GM18498 (cell line): ENCODE results near the gene FMR1.

Source experiments
- ATAC-seq: cut with Tn5 transposase; IDR thresholded peaks from one replicate; pipeline ENCODE4 v1.9.1; 2021; ENCODE audit warnings: mild to moderate bottlenecking, moderate library complexity; ENCODE audit not compliant: unreplicated experiment

The FMR1 gene

DNA sequence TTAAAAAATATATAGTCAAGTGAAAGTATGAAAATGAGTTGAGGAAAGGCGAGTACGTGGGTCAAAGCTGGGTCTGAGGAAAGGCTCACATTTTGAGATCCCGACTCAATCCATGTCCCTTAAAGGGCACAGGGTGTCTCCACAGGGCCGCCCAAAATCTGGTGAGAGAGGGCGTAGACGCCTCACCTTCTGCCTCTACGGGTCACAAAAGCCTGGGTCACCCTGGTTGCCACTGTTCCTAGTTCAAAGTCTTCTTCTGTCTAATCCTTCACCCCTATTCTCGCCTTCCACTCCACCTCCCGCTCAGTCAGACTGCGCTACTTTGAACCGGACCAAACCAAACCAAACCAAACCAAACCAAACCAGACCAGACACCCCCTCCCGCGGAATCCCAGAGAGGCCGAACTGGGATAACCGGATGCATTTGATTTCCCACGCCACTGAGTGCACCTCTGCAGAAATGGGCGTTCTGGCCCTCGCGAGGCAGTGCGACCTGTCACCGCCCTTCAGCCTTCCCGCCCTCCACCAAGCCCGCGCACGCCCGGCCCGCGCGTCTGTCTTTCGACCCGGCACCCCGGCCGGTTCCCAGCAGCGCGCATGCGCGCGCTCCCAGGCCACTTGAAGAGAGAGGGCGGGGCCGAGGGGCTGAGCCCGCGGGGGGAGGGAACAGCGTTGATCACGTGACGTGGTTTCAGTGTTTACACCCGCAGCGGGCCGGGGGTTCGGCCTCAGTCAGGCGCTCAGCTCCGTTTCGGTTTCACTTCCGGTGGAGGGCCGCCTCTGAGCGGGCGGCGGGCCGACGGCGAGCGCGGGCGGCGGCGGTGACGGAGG is at the start of gene FMR1:
Gene FMR1, plus strand, starts transcription at position 728 of the 831 bp plus-strand sequence. CDS start 261 bp downstream, outside the sequence.
- peak; percentile 91 for ATAC-seq

- peak; percentile 98 for ATAC-seq
These were observed 35.7 kb upstream of the FMR1 start for GRCh38 chrX:147875866-147876596.

DNA sequence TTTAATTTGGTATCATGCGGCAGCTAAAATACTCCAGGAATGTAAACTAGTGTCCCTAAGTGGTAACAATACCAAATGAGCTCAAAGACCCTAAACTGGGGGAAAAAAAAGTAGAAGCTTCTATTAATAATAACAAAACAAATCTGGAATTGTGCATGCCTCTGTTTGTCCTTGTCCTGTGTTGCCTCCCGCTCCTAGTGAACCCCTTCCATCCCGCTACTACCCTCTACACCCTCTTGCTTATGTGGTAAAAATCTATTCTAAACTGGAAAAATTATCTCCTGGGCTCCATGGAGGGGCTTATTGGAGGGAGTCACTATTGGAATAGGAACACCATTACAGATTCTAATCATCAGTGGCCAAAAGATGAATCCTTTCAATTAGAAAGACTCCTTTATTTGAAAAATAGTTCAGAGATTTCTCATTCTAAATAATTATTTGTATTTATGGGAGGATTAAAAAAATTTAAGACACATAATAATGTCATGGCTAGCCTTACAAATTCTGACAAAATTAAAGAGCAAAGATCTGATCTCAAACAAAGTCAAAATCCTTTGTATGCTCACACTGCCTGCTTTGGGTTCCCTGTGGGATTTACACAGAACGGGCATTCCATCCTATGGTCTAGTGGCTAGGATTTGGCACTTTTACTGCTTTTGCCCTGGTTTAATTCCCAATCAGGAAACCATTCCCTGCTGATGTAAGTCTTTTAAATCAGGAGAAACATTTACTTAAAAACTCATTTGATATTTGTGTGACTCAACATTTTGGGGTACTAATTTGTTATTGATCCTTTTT is 34.7 kb upstream of the FMR1 start:
- no peak for ATAC-seq

DNA sequence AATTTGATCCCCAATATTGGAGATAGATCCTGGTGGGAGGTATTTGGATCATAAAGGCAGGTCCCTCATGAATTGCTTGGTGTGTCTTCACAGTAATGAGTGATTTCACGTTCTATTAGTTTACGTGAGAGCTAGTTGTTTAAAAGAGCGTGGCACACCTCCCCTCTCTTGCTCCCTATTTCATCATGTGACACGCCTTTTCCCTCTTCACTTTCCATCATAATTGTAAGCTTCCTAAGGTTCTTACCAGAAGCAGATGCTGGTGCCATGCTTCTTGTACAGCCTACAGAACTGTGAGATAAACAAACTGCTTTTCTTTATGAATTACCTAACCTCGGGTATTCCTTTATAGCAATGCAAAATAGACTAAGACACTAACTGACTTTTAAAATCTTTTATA is 34.0 kb upstream of the FMR1 start:
- no peak for ATAC-seq

DNA sequence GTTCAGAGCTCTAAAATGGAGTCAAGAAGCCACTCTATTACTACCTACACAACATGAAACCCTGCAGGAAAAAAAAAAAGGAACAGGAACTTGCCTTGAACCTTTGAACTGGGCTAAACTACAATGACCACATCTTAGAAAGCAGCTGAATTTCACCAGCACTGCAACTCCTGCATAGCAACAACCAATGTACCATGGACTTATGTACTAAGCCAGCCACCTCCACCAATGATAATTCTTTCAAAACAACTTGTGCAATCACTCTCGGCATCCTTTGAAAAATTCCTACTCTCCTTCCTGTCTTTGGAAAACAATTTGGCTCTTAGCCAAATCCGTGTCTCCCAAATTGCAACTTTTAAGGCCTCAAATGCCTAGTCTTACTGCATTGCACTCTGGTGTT is 26.8 kb upstream of the FMR1 start:
- no peak for ATAC-seq

DNA sequence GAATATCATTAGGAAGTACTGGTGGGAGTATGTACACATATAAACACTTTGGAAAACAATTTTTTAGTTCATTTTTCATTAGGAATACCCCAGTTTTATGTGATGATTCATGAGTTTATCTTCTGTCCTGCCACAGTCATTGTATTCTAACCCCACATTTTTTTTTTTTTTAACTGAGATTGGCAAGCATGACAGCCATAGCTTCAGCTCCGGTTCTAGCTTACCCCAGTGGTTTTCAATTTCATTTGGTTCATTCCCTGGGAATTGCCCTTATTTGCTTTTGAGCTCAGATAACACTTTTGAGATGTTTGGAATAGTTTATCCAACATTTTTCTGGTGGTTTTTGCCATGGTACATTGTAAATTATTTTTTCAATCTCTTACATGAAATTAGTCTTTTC is 21.0 kb upstream of the FMR1 start:
- ATAC-seq, result no peak

DNA sequence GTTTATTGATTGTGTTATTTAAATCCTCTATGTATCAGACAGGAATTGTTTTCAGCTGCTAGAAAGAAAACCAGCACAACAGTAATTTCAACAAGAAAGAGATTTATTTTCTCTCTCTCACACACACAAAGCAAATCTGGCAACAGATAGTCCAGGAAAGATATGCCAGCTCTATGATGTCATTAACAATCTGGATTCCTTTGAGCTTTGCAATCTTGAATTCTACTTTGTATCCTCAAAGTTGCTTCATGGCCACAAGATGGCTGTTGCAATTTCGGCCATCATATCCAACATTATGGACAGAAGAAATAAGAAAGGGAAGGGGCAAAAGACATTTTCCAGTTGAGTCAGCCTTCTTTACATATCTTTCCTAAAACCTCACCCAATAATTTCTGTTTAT is 19.8 kb upstream of the FMR1 start:
- ATAC-seq, result no peak

GRCh38 chrX:147893741-147894140 is 18.0 kb upstream of the FMR1 start:
- no peak for ATAC-seq

GRCh38 chrX:147894366-147894963 is 17.3 kb upstream of the FMR1 start:
- no peak for ATAC-seq

DNA sequence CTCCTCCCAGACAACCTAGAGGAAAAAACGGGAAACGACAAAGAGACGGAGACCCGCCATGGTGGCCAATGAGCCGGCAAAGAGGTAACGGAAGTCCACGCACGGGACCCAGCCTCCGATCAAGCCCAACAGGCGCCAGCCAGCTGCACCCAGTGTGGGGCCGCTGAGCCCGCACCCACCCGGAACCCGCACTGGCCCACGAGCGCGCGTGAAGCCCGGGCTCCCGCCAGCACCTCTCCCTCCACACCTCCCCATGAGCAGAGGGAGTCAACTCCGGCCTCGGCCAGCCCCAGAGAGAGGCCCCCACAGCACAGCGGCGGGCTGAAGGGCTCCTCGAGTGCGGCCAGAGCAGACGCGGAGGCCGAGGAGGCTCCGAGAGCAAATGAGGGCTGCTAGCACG is 14.6 kb upstream of the FMR1 start:
- no peak for ATAC-seq

GRCh38 chrX:147898951-147899350 is 12.8 kb upstream of the FMR1 start:
- ATAC-seq, result no peak

GRCh38 chrX:147899379-147900114 is 12.2 kb upstream of the FMR1 start:
- ATAC-seq, result peak; percentile 63

DNA sequence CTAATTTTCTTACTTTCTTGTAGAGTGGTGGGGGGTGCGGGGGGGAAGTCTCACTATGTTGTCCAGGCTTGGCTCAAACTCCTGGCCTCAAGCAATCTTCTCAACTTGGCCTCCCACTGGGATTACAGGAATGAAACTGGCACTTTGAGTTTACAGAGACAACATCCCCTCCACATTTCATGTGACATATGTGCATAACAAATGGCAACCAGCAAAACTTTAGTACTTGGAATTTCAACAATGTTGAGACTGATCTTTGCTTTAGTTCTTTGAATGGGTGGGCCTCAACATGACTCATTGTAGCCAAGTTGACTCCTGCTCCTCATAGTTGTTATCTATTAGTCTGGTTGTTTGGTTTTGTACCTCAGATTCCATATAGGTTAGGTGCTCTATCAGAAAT is 11.4 kb upstream of the FMR1 start:
- ATAC-seq, result no peak

DNA sequence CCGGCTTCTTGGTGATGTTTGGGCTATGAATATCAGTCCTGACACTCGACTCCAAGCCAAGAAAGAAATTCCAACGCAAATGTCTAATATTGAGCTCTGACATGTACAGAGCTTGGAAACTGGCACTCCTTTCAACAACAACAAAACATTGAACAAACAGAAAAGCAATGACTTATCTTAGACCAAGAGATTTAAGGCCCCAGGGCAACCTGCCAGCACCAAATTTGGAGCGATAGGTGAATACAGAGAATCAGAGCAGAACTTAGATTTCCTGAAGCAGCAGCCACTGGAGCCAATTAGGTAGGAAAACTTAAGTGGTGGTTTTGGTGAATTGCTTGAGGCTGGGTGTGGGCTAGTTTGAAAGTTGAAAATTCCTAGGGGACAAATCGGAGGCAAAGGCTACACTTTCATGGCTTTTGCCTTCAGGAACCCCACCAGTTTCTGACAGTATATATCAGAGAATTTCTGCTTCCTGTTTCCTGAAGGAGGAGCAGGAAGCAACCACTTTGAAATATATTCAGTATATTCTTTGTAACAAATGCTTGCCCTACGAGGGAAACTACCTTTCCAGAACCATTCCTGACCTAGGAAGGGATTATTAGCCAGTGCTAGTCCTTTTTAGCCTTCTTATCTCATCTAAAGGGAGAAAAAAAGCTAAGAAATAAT is 10.1 kb upstream of the FMR1 start:
- no peak for ATAC-seq

DNA sequence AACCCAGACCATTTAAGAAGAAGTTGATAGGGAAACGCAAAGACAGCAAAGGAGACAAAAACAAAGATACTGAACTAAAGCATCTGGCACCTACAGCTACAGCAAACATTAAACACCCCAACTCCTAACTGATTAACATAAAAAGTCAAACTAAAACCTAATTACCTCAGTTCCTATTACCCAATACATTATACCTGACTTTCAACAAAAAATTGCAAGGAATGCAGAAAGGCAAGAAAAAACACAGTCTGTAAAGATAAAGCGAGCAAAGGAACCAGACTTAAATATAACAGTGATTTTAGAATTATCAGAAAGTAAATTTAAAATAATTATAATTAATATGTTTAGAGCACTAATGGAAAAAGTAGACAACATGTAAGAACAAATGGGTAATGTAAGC is 9.4 kb upstream of the FMR1 start:
- ATAC-seq, result no peak

DNA sequence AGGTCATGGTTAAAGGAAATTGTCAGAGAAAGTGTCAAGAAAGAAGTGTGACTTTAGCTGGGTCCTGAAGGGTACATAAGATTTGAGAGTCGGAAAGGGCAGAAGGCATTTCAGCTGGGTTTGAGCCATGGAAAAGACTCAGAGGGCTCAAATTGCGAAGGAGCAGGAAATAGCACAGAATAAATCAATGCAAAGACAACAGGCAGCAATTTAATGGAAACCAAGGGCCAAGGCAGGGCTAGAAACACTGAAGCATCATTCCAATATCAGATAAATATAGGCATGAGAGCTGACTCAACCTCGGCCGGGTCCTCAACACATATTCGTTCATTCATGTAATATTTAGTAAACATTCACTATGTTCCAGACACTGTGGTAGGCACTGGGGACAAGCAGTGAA is 3.6 kb upstream of the FMR1 start:
- no peak for ATAC-seq

DNA sequence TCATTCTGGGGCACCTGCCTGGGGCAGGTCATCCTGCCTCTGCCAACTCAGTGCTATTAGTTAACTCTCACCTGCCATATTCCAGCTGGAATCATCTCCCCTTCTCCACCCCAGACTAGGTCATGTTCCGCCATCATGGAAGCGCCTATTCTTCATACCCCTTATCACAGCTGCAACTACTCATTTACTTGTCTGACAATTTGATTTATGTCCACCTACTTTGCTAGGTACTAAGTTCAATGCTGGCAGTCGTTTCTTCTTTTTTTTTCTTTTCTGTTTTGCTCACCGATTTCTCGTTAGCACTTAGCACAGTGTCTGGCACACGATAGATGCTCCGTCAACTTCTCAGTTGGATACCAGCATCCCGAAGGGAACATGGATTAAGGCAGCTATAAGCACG is 1.1 kb upstream of the FMR1 start:
- ATAC-seq, result no peak

DNA sequence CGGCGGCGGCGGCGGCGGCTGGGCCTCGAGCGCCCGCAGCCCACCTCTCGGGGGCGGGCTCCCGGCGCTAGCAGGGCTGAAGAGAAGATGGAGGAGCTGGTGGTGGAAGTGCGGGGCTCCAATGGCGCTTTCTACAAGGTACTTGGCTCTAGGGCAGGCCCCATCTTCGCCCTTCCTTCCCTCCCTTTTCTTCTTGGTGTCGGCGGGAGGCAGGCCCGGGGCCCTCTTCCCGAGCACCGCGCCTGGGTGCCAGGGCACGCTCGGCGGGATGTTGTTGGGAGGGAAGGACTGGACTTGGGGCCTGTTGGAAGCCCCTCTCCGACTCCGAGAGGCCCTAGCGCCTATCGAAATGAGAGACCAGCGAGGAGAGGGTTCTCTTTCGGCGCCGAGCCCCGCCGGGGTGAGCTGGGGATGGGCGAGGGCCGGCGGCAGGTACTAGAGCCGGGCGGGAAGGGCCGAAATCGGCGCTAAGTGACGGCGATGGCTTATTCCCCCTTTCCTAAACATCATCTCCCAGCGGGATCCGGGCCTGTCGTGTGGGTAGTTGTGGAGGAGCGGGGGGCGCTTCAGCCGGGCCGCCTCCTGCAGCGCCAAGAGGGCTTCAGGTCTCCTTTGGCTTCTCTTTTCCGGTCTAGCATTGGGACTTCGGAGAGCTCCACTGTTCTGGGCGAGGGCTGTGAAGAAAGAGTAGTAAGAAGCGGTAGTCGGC is 528 bp downstream of the FMR1 start:
- peak; percentile 28 for ATAC-seq

DNA sequence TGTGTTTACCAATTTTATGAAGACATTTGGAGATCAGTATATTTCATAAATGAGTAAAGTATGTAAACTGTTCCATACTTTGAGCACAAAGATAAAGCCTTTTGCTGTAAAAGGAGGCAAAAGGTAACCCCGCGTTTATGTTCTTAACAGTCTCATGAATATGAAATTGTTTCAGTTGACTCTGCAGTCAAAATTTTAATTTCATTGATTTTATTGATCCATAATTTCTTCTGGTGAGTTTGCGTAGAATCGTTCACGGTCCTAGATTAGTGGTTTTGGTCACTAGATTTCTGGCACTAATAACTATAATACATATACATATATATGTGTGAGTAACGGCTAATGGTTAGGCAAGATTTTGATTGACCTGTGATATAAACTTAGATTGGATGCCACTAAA is 1.9 kb downstream of the FMR1 start:
- ATAC-seq, result no peak
